Measurements from ENCODE around the gene HEATR5A.

DNA sequence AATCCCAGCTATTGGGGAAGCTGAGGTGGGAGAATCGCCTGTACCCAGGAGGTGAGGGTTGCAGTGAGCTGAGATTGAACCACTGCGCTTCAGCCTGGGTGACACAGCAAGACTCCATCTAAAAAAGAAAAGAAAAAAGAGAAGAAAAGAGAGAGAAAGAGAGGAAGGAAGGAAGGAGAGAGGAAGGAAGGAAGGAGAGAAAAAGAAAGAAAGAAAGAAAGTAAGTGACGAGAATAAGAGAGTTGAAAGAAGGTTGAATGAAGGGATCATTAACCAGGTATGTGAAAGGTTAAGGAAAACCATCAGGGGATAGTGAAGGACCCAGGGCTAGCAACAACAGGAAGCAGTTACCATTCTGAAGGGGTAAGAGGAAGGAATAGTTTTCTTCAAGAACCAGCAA is 41.2 kb upstream of the HEATR5A start:
- TF ChIP-seq, protein P1, sequence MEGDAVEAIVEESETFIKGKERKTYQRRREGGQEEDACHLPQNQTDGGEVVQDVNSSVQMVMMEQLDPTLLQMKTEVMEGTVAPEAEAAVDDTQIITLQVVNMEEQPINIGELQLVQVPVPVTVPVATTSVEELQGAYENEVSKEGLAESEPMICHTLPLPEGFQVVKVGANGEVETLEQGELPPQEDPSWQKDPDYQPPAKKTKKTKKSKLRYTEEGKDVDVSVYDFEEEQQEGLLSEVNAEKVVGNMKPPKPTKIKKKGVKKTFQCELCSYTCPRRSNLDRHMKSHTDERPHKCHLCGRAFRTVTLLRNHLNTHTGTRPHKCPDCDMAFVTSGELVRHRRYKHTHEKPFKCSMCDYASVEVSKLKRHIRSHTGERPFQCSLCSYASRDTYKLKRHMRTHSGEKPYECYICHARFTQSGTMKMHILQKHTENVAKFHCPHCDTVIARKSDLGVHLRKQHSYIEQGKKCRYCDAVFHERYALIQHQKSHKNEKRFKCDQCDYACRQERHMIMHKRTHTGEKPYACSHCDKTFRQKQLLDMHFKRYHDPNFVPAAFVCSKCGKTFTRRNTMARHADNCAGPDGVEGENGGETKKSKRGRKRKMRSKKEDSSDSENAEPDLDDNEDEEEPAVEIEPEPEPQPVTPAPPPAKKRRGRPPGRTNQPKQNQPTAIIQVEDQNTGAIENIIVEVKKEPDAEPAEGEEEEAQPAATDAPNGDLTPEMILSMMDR (optimal IDR thresholded peaks at IDR 0.05 in 1 of 3, IDR thresholded peaks at IDR 0.05 in 1 of 3, conservative IDR thresholded peaks at IDR 0.05 in 1 of 3; ENCODE audit: extremely low read depth in 1 of 3, insufficient read depth in 2 of 3, low read length in 3 of 3): no peak
- TF ChIP-seq EZH2 (IDR thresholded peaks at IDR 0.05; ENCODE audit: low read length): no peak

Data from keratinocyte (primary cell).